ENCODE results near the gene EOLA2.
A peak's percentile ranks its signal among the peaks of the same experiment; 100 is the strongest.
"Not testable (repeated sequence)": the region's sequence is repeated elsewhere in the genome, so short reads cannot be mapped to it uniquely, and the experiment has no call there.

The EOLA2 gene

DNA sequence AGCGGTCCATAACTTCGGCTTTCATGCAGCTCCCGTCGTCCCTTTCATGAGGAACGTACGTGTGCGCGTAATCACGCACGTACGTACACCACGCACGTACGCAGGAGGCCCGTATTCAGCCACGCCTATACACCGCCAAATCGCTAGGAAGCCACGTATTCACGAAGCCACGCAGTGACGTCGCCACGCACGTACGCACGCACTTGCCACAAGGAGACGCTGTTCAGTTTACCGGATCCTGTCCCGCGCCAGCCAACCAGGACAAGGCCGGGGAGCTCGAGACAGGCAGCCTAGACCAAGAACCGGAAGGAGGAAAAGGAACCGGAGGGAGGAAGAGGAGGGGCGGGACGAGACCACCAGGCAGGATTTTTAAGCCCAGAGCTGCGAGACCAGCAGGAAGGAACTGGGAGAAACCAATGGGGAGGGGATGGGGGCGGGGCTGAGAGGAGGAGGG is at the start of gene EOLA2:
EOLA2 (minus strand) TSS at position 65 of the 454 bp plus-strand sequence. CDS start 4,617 bp downstream, outside the sequence.
- DNase-seq (ENCODE audit: low spot score): peak; percentile 99

DNA sequence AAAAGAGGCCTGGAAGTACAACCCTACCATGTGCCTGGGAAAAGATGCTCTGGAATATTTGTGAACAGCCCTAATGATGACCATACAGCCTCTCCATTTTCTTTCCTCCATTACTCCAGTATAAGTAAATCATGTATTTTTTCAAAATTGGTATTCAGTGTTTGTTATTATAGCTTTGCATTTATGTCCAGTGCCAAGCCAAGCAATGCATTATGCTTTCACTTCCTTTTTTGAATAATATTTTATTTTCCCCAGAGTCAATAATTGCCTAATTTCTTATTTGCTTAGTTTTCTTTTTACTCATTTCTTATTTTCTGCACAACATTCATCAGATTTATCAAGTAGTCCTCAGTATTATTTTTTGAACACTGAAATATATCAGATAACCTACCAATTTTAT is 49.3 kb upstream of the EOLA2 start:
- no peak for DNase-seq (ENCODE audit: low spot score)

DNA sequence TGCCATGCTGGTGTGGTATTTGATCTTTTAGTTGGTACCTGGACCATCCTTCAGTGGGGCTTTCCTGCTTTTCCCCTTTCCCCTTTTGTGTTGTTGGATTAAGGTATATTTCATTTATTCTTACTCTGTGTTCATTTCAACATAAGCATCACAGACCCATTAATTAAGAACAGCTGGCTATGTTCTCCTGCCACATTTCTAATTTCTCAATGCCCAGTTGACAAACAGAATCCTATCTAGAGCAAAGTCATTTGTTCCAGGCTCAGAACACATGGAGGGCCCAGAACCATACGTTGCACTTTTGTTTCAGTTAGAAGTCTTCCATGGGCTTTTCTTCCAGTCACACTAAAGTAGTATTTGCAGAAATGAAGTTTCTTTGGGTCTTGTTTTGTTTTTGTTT is 46.1 kb upstream of the EOLA2 start:
- no peak for DNase-seq (ENCODE audit: low spot score)

DNA sequence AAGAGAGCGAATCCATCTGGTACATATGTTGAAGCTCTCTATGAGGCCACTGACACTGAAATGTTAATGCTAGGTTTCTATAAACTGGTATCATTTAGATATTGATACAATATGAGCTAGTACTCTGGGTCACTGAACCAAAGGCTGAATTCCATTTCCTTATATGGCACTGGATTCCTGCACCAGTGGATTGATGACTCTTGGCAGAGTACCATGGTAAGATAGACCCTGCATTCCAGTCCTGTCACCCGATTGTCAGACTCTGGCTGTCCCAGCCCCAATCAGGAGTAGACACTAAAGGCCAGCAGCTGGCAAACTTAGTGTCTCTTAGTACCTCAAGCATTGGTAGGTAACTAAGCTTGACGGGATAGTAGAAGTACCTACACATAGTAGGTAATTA is 44.0 kb upstream of the EOLA2 start:
- no peak for DNase-seq (ENCODE audit: low spot score)

DNA sequence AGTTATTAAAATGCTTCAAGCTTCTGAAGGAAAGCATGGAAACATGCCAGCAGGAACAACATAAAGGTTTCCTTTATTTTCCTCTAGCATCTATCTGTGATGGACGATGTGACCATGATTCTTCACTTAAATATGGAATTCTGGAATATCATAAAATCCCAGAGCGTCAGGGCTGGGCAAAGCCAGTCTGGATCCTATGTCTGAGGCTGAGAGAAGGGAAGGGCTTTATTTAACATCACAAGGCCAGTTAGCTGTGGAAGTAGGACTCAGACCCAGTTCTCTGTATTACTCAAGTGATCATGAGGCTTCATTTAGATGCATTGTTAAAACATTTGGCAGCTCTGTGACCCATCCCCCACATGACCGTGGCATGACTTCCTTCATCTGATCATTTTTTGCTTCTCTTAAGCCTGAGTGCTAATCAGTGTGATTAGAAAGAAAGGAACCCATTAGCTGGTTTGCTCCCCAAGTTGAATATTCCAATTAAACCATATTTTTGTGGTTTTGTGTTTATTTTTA is 40.9 kb upstream of the EOLA2 start:
- no peak for DNase-seq (ENCODE audit: low spot score)

DNA sequence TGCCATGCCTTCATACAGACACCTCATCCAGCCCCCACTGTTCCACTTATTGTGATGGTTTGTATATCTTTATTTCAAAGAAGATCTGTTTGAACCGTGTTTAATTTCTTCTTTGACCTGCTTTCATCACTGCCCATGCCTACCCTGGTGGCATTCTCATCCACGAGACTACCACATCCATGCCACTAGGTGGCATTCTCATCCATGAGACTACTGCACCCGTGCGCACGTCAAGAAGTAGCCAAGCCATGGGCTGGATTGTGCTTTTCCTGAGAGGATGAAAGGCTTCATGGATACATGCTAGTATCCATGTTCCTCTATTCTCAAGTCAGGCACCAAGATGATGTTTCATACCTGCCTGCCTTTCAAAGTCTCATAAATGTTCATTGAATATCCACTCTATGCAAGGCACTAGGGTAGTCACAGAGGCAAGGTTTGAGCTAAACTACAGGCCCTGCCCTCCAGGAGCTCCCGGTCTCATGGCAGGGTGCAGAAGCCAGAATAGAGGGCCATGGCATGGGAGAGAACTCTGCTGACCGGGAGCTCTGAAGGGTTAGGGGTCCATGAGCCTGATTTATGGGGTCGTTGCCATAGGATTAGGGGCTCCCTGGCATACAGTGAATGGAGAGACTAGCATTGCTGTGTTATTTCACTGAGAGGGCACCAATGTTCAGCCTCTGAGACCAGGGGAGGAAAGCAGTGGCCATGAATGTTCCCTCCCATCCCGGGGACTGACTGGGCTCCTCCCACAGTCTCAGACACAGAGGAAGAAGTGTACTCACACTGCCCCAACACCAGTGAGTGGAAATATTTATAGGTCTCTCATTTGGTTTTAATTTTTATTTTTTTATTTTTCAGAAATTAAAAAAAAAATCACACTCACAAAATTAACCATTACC is 24.8 kb upstream of the EOLA2 start:
- DNase-seq (ENCODE audit: low spot score): peak; percentile 81

DNA sequence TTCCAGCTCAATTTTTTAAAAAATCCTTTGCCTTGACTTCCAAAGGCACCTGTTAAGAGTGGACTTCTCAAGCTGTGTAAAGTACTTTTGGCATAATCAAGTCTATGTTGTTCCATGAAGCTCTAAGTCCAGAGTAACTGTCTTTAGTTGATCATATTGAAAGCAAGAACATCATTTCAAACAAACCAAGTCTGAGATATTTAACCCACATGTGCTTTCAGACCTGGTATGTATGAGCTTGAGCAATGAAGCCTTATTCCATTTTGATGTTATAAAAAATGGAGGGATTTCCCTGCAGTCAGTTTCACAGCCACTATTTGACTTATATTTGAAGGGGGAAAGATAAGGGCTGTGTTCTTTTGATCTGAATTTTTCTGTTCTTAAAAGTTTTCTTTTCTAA is 23.7 kb upstream of the EOLA2 start:
- DNase-seq (ENCODE audit: low spot score): no peak

DNA sequence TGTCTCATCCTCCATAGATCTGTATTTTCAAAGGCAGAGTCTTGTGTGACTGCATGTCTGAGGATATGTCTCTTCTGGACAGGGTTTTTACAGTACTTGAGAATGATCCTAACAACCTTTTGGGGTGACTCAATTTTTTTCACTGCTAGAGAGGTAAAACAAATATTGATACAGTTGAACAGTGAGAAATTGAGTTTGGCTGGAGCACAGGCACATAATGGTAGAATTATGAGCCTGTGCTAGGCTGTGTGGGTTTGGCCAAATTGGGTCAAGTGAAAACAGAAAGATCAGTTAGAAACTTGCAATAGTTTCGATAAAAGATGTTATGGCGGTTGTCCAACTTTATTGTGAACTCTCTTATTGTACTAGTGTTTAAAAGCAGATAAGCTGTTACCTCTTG is 23.3 kb upstream of the EOLA2 start:
- no peak for DNase-seq (ENCODE audit: low spot score)

DNA sequence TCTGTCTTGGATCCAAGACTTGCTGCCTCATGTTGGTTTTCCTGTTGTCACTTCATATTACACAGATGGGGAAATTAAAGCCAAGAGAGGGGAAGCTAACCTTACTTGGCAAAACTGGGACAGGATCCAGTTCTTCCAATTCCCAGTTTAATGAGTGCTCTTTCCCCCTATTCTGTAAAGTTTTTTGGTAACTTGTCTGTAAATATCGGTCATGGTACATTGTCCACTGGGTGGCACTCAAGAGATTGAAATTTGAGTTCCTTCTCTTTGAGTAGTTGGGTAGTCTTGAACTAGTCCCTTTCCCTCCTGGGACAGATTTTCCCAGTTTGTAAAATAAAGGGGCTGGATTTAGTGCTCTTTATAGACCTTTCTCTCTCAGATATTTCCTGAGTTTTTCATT is 12.4 kb upstream of the EOLA2 start:
- peak; percentile 25 for DNase-seq (ENCODE audit: low spot score)

DNA sequence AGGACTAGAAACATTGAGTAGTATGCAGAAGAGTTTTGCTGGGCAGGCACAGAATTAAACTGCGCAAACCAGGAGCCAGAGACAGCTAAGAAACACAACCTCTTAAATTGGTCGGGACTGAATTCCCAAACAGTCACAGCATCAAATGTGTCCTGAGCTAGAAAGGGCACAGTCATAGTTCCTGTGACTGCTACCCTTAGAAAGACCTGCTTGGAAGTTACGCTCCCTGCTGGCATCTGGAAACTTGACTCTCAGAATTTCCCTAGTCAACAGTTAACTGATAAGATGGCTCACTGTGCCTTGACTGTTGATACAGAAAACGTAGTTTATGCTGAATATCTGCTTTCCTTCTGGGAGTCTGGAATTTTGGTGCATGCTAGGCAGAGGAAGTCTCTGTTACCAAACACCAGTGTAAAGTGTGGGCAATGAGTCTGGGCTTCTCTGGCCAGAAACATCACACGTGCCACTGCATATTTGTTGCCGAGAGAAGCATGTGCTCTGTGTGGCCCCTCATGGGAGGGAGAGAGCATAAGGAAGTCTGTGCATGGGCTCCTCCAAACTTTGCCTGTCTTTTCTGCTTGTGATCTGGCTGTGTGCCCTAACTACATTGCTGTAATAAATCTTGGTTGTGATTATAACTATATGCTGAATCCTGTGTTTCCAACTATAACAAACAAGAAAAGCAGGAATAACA is 11.6 kb upstream of the EOLA2 start:
- no peak for DNase-seq (ENCODE audit: low spot score)

DNA sequence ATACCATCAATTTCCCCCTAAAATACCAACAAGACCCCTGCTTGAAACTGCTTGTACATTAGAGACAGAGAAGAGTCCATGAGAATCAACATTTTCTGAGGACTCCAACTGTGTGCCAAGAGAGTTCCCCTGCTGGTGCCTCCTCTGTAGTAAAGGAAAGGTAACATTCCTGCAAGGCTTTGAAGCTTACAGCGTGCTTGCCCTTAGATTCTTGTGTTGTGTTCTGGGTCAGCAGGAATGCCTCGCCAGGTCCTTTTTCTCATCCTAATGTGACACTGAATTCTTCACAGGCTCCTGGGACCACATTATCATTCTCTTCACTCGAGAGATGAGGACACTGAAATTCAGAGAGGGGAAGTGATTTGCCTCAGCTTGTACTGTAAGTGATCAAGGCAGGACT is 9.7 kb upstream of the EOLA2 start:
- no peak for DNase-seq (ENCODE audit: low spot score)

DNA sequence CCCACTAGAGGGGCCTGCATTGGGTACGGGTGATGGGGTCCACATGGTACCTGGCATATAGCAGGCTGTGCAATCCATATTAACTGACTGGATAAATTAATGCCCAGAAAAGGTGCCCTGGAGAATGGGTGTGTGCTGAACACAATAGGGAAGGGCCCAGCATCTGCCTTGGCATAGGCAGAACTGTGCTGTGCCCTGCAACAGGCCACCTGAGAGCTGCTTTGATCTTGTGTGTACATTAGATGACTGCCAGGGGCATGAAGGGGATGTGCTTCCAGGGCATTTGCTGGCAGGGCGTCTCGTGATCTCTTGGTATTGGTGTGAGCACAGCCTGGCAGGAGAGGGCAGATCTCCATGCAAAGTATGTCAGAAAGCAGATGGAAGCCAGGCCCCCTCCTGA is 8.6 kb upstream of the EOLA2 start:
- not testable (repeated sequence) for DNase-seq (ENCODE audit: low spot score)

DNA sequence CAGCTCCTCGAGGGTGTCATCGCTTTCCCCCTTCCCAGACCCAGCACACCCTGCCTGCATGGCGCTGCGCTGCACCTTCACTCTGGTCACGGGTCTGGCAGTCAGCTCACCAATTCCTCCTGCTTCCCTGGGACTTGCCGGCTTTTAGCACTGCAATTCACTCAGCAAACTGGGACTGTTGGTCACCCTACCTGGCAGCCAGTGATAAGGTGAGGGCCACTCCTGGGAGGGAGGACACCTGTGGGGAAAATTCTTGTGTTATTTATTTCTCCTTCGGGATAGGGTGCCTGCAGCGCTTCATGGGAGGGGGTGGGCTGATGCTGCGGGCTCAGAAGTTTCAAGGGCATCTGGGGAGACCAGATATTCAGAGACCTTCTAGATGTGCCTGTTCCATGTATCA is 7.5 kb upstream of the EOLA2 start:
- DNase-seq (ENCODE audit: low spot score): not testable (repeated sequence)

DNA sequence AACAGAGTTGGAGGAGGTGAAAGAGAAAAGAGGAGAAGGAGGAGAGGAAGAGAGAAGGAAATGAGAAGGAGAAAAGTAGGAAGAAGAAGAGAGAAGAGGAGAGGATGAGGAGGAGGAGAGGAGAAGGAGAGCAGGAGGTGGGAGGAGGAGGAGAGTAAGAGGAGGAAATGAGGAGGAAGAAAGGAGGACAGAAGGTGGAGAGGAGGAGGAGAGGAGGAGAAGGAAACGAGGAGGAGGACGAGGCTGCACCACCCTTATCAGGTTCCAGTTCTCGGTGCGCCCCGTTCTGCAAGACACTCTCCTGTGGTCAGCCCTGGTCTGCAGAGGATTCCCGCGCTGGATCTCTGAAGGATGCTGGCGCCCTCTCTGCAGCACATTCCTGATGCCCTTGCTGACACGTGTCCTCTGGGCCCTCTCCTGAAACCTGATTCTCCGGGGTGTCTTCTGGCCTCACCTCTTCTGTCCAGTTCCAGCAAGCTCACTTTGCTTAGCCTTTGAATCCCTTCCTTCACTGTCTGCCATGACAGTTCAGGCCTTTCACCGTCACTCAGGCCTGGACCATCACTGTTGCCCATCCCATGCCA is 6.9 kb upstream of the EOLA2 start:
- not testable (repeated sequence) for DNase-seq (ENCODE audit: low spot score)

DNA sequence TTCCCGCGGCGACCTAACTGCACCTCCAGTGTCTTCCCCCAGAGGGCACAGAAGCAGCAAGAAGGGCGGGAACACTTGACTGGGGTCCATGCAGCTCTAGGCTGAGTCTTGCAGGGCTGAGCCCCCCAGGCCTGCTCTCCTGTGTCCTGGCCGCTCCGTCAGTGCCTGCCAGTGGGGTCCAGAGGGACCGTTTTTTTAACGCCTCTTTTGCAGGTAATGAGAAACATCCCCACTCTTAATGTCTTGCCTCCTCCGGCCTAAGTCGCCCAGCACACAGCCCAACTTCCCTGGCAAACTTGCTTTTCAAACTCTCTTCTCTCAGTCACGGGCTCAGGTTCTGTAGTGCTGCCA is 2.4 kb upstream of the EOLA2 start:
- not testable (repeated sequence) for DNase-seq (ENCODE audit: low spot score)

DNA sequence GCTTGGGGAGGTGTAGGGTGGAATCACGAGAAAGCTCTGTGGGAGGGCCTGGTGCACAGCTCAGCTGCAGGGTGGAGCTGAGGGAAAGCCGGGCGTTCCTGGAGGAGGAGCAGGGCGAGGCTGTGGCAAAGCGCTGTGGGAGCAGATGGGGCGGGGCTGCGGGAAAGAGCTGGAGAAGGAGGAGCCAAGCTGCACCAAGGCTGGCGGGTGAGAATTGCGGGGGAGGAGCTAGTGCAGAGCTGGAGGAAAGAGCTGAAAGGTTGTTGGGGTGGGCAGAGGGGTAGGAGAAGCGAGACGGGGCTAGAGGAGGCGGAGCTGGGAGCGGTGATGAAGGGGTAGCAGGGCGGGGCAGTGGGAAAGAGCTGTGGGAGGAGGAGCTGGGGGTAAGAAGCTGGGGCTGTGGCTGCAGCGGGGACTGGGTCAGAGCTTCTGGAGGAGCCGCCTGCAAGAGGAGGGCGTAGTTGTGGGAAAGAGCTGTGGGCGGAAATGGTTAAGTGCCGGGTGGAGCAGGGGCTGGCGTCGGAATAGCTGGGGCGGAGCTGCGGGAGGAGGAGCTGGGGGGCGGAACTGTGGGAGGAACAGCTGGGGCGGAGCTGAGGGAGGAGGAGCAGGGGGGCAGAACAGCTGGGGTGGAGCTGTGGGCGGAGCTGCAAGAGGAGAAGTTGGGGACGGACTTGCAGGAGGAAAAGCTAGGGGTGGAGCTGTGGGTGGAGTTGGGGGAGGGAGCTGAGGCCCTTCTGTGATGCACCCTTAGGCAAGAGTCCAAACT is 1.8 kb upstream of the EOLA2 start:
- DNase-seq (ENCODE audit: low spot score): peak; percentile 98

DNA sequence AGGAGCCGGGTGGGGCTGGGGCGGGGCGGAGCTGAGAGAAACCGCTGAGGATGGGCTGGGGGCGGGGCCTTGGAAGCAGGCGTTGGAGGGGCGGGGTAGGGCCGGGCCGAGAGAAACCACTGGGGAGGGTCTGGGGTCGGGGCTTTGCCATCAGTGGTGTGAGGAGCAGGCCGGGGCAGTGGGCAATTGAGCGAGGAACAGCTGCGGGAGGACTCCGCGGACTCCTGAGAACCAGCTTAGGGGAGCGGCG is 1.3 kb upstream of the EOLA2 start:
- DNase-seq (ENCODE audit: low spot score): no peak

DNA sequence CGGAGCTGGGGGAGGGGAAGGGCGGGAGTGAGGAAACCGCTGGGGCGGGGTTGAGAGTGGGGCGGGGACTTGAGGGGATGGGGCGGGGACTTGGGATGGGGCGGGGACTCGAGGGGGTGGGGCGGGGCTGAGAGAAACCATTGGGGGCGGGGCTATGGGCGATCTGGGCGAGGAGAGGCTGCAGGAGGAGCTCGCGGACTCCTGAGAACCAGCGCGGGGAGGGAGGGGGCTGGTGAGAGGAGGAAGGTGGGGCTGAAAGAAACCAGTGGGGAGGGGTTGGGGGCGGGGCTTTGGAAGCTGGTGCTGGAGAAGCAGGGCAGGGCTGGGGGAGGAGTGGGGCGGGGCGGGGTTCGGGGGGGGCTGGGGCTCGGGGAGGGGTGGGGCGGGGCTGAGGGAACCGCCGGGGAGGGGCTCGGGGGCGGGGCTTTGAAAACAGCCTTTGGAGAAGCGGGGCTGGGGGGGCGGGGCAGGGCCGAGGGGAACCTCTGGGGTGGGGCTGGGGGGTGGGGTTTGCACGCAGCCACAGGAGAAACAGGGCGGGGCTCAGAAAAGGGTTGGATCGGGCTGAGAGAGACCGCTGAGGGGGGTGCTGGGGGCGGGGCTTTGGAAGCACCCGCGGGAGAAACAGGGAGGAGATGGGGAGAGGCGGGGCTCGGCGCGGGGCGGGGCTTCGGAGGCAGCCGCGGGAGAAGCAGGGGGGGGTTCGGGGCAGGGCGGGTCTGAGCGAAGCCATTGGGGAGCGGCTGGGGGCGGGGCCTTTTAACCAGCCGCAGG is 777 bp upstream of the EOLA2 start:
- peak; percentile 94 for DNase-seq (ENCODE audit: low spot score)

DNA sequence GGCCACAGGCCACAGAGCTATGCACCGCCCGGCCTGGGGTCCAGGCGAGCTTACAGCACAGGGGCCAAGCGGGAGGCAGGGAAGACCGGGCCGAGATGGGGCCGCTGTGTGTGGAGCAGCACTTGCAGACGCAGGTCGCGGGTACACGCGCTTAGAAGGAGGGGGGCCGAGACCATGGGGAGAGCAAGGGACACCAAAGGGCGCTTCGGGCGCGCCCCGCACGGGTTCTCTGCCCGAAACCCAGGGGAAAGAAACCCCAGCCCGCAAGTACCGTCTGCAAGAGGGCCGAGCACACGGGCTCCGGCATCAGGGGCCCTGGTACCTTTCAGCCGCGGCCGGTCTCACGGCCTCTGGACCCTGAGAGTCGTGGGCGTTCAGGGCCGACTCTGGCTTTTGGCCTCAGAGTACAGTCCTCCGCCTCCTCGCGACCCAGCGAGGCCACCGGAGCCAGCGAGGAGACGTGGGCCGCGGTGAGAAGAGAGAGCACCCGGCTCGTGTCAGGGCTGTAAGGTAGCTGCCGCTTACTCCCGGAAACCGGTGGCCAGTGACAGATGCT is 342 bp downstream of the EOLA2 start:
- peak; percentile 7 for DNase-seq (ENCODE audit: low spot score)

DNA sequence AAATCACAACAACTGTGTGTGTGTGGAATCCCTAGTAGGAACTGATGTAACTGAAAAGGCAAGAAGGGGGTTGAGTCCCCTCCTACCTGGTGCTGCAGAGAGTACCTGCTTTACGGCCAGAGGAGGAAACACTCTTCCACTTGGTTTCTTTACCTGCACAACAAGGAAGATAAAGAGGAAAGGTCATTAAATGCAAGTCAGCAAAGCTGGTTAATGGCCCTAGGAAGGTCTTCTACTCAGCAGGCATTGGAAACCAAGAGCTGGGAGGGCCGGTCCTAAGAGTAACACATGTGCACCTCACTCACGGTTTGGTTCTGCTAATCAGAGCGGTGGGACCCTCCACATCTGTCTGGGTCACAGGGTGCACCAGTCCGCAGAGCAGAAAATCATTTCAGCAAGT is 963 bp downstream of the EOLA2 start:
- not testable (repeated sequence) for DNase-seq (ENCODE audit: low spot score)

DNA sequence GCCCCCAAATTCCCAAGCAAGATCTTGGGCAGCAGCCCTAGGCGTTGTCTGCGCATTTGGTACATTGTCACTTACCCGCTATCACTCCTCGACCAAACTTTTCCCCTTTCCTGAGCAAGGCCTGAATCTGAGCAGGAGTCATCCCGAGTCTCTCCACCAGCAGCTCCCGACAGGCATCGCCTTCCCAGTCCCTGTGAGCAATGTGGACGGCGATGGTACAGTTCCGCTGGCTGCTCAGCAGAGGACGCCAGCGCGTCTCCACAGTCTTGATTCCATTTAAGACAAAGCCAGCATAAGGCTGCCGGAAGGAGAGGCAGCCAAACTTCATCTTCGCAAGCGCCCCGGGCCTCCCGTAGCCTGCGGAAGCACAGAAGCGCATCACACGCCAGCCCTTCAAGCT is 4.7 kb downstream of the EOLA2 start:
- DNase-seq (ENCODE audit: low spot score): not testable (repeated sequence)
